Loucy (cell line): ENCODE measurements around the gene SLC15A3.

Experiments
- H2AFZ ChIP-seq: fragments of 200-600 bp; sonication (generic); 2 replicates; pipeline ENCODE4 v1.6.0; 2016; ENCODE audit warnings: antibody characterized with exemption, mild to moderate bottlenecking, low read length, moderate library complexity
- H3F3A ChIP-seq: fragments of 200-600 bp; 2 replicates; pipeline ENCODE4 v1.6.0; 2016; ENCODE audit warnings: antibody characterized with exemption, low read depth, mild to moderate bottlenecking
- H3K27me3 ChIP-seq: fragments of 200-600 bp; sonication (generic); 2 replicates; pipeline ENCODE4 v1.6.1; 2014; ENCODE audit warnings: low read length, mild to moderate bottlenecking; ENCODE audit not compliant: insufficient read depth, poor library complexity, severe bottlenecking
- H3K36me3 ChIP-seq: fragments of 200-600 bp; sonication (generic); 2 replicates; pipeline ENCODE4 v1.6.1; 2016; ENCODE audit warnings: low read length; ENCODE audit not compliant: insufficient read depth
- H3K4me1 ChIP-seq: fragments of 200-600 bp; sonication (generic); 2 replicates; pipeline ENCODE4 v1.5.1; 2014; ENCODE audit warnings: low read length, mild to moderate bottlenecking; ENCODE audit not compliant: insufficient read depth, poor library complexity, severe bottlenecking
- H3K4me2 ChIP-seq: fragments of 200-600 bp; sonication (generic); 2 replicates; pipeline ENCODE4 v1.6.0; 2014; ENCODE audit warnings: antibody characterized with exemption, low read length, low read depth, mild to moderate bottlenecking; ENCODE audit not compliant: poor library complexity, severe bottlenecking
- H3K4me3 ChIP-seq: fragments of 200-600 bp; sonication (generic); 2 replicates; pipeline ENCODE4 v1.5.1; 2014; ENCODE audit warnings: low read length, mild to moderate bottlenecking, mixed read lengths; ENCODE audit not compliant: poor library complexity, severe bottlenecking
- H3K79me2 ChIP-seq: fragments of 200-600 bp; sonication (generic); 2 replicates; pipeline ENCODE4 v1.6.1; 2014; ENCODE audit warnings: low read length; ENCODE audit not compliant: insufficient read depth
- H3K9ac ChIP-seq: fragments of 200-600 bp; sonication (generic); 2 replicates; pipeline ENCODE4 v1.6.0; 2014; ENCODE audit warnings: mild to moderate bottlenecking, low read depth, low read length, moderate library complexity; ENCODE audit not compliant: poor library complexity, severe bottlenecking
- H3K9me2 ChIP-seq: fragments of 200-600 bp; sonication (generic); replicated peaks from 2 replicates; pipeline ENCODE4 v1.6.1; 2016; ENCODE audit warnings: low read depth, low read length, mixed read lengths
- H3K9me3 ChIP-seq: fragments of 200-600 bp; sonication (generic); 2 replicates; pipeline ENCODE4 v1.6.1; 2014; ENCODE audit warnings: mild to moderate bottlenecking, antibody characterized with exemption, low read length, low read depth; ENCODE audit not compliant: insufficient read depth
- H4K20me1 ChIP-seq: fragments of 200-600 bp; sonication (generic); 2 replicates; pipeline ENCODE4 v1.6.0; 2014; ENCODE audit warnings: antibody characterized with exemption, low read length, mild to moderate bottlenecking; ENCODE audit not compliant: insufficient read depth, poor library complexity, severe bottlenecking
- EZH2phosphoT487 ChIP-seq: fragments of 200-600 bp; IDR thresholded peaks from 2 replicates; pipeline ENCODE4 v1.6.1; 2018; ENCODE audit warnings: antibody characterized with exemption, mild to moderate bottlenecking, moderate library complexity, borderline replicate concordance
- TF ChIP-seq, protein P1 (sequence below): fragments of 200-600 bp; sonication (generic); conservative IDR thresholded peaks from 2 replicates; pipeline ENCODE4 v1.5.1; 2014; ENCODE audit warnings: mild to moderate bottlenecking, antibody characterized with exemption, low read length

The SLC15A3 gene

DNA sequence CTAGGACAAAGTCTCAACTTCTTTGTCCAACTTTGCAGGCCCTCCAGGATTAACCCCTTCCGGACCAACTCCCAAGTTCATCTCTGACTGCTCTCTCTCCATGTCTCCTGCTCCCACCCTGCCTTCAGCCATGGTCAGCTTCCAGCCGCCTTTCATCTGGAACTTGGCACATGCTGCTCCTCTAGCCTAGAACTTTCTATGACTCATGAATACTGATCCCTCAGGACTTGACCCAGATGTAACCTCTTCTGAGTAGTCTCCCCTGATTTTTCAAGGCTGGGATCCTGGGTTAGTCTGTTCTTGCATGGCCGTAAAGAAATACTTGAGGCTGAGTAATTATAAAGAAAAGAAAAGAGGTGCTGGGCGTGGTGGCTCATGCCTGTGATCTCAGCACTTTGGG lies 5.2 kb upstream of the SLC15A3 start:
- TF ChIP-seq, protein P1, sequence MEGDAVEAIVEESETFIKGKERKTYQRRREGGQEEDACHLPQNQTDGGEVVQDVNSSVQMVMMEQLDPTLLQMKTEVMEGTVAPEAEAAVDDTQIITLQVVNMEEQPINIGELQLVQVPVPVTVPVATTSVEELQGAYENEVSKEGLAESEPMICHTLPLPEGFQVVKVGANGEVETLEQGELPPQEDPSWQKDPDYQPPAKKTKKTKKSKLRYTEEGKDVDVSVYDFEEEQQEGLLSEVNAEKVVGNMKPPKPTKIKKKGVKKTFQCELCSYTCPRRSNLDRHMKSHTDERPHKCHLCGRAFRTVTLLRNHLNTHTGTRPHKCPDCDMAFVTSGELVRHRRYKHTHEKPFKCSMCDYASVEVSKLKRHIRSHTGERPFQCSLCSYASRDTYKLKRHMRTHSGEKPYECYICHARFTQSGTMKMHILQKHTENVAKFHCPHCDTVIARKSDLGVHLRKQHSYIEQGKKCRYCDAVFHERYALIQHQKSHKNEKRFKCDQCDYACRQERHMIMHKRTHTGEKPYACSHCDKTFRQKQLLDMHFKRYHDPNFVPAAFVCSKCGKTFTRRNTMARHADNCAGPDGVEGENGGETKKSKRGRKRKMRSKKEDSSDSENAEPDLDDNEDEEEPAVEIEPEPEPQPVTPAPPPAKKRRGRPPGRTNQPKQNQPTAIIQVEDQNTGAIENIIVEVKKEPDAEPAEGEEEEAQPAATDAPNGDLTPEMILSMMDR: no peak
- TF ChIP-seq EZH2phosphoT487: no peak
- no peaks in the 10 kb centered on the region for H3K79me2 ChIP-seq
- peaks cover 2% of the 10 kb centered on the region for H3K4me1 ChIP-seq
- no peak overlapping the region for H3K4me3 ChIP-seq
- peaks cover 2% of the 10 kb centered on the region for H3K27me3 ChIP-seq
- H3K9me2 ChIP-seq: no peaks in the 10 kb centered on the region
- no peak overlapping the region for H3K4me2 ChIP-seq
- no peak overlapping the region for H2AFZ ChIP-seq
- H3F3A ChIP-seq: no peaks in the 10 kb centered on the region
- H3K9me3 ChIP-seq: no peaks in the 10 kb centered on the region
- H3K9ac ChIP-seq: no peak overlapping the region
- no peaks in the 10 kb centered on the region for H4K20me1 ChIP-seq
- H3K36me3 ChIP-seq: no peaks in the 10 kb centered on the region

DNA sequence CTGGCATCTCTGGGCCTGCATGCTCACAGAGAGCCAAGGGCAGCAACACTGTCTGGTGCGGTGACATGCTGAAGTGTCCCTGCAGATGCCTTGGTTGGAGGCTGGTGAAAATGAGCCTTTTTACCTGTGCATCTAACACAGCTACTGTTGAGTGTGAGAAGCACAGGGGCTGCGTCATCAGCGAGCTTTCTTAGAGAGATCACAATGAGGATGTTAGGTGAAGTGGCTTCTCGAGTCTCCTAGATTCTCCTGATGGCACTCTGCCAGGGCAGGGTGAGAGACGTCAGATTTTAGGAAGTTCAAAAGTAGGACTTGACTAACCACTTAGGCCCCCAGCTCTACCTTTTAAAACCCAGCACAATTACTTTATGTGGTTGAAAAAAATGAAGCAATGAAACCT lies 3.6 kb upstream of the SLC15A3 start:
- H3K27me3 ChIP-seq: no peaks in the 10 kb centered on the region
- H3K79me2 ChIP-seq: no peaks in the 10 kb centered on the region
- TF ChIP-seq, protein P1: no peak
- TF ChIP-seq EZH2phosphoT487: no peak
- H3F3A ChIP-seq: no peaks in the 10 kb centered on the region
- no peaks in the 10 kb centered on the region for H3K9me3 ChIP-seq
- peaks cover 5% of the 10 kb centered on the region for H3K4me1 ChIP-seq
- H3K9me2 ChIP-seq: no peaks in the 10 kb centered on the region
- H2AFZ ChIP-seq: no peak overlapping the region
- H3K9ac ChIP-seq: no peak overlapping the region
- no peak overlapping the region for H3K4me3 ChIP-seq
- no peak overlapping the region for H3K4me2 ChIP-seq
- H3K36me3 ChIP-seq: no peaks in the 10 kb centered on the region
- H4K20me1 ChIP-seq: no peaks in the 10 kb centered on the region

DNA sequence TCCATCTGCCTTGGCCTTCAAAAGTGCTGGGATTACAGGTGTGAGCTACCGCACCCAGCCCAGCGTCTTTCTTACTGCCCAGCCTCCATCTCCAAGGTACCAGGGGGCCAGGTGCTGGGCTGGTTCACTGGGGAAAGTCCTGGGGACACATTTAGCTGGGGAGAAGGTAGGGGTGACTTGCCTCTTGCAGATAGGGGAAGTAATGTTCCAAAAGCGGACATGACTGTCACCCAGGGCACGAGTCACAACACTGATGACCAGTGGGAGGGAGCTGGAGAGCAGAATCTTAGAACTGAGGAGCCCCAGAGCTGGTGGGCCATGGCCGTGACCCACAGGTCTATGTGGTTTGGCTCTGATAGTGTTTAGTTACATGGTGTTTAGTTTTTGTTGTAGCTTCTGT lies 2.4 kb upstream of the SLC15A3 start:
- Histone ChIP-seq H3K4me1 (peaks cover 5% of the 10 kb centered on the region), H3K36me3 (no peaks in the 10 kb centered on the region), H3K4me3 (no peak overlapping the region), H3K9me2 (no peaks in the 10 kb centered on the region), H4K20me1 (no peaks in the 10 kb centered on the region), H3K79me2 (no peaks in the 10 kb centered on the region), H3K9ac (no peak overlapping the region), H3K27me3 (no peaks in the 10 kb centered on the region), H2AFZ (no peak overlapping the region), H3F3A (no peaks in the 10 kb centered on the region), H3K9me3 (no peaks in the 10 kb centered on the region), H3K4me2 (no peak overlapping the region)
- TF ChIP-seq, protein P1: no peak
- no peak for TF ChIP-seq EZH2phosphoT487
